MV-4-11 (cell line): ENCODE data around the gene NCOA1.
"Not testable (repeated sequence)": the region's sequence is repeated elsewhere in the genome, so short reads cannot be mapped to it uniquely, and the experiment has no call there.

ENCODE experiments used
- DNase-seq: peaks from one replicate; lab custom pipeline; 2025; lab: John Stamatoyannopoulos, UW

NCOA1 gene

GRCh38 chr2:24507549-24507948 is 16.5 kb downstream of the NCOA1 start:
- no peak for DNase-seq

GRCh38 chr2:24508878-24509277 is 17.8 kb downstream of the NCOA1 start:
- peak; percentile 55 for DNase-seq

- no peak for DNase-seq
Measured at GRCh38 chr2:24509425-24509824, 18.4 kb downstream of the NCOA1 start.

- DNase-seq: no peak
Measured at GRCh38 chr2:24509840-24510239, 18.8 kb downstream of the NCOA1 start.

- DNase-seq: no peak
Measured at GRCh38 chr2:24510771-24511170, 19.7 kb downstream of the NCOA1 start.

GRCh38 chr2:24511198-24511597 is 20.1 kb downstream of the NCOA1 start:
- no peak for DNase-seq

- no peak for DNase-seq
Measured at GRCh38 chr2:24511894-24512293, 20.8 kb downstream of the NCOA1 start.

- DNase-seq: no peak
Measured at GRCh38 chr2:24512404-24512803, 21.4 kb downstream of the NCOA1 start.

- no peak for DNase-seq
Measured at GRCh38 chr2:24512831-24513230, 21.8 kb downstream of the NCOA1 start.

- DNase-seq: no peak
Measured at GRCh38 chr2:24513281-24514071, 22.4 kb downstream of the NCOA1 start.

- no peak for DNase-seq
Measured at GRCh38 chr2:24514820-24515219, 23.8 kb downstream of the NCOA1 start.

GRCh38 chr2:24515335-24515734 is 24.3 kb downstream of the NCOA1 start:
- no peak for DNase-seq

- peak; percentile 54 for DNase-seq
Measured at GRCh38 chr2:24515831-24516230, 24.8 kb downstream of the NCOA1 start.

- no peak for DNase-seq
Measured at GRCh38 chr2:24517247-24517646, 26.2 kb downstream of the NCOA1 start.

GRCh38 chr2:24520175-24520574 is 29.1 kb downstream of the NCOA1 start:
- DNase-seq: no peak

GRCh38 chr2:24521162-24521857 is 30.3 kb downstream of the NCOA1 start:
- DNase-seq: no peak

GRCh38 chr2:24521975-24522639 is 31.1 kb downstream of the NCOA1 start:
- DNase-seq: no peak

GRCh38 chr2:24527536-24527935 is 36.5 kb downstream of the NCOA1 start:
- no peak for DNase-seq

GRCh38 chr2:24530796-24531195 is 39.7 kb downstream of the NCOA1 start:
- DNase-seq: no peak

GRCh38 chr2:24531610-24532009 is 40.6 kb downstream of the NCOA1 start:
- not testable (repeated sequence) for DNase-seq

- DNase-seq: not testable (repeated sequence)
Measured at GRCh38 chr2:24532057-24532456, 41.0 kb downstream of the NCOA1 start.

- not testable (repeated sequence) for DNase-seq
Measured at GRCh38 chr2:24533574-24533973, 42.5 kb downstream of the NCOA1 start.

- DNase-seq: peak; percentile 87
Measured at GRCh38 chr2:24538720-24539119, 47.7 kb downstream of the NCOA1 start.
